Measurements from ENCODE around the gene OXTR. TPM values are rescaled to one million over a fixed set of nuclear protein-coding genes. Genes with fewer than 3 reads are reported as not detected.

Gene OXTR
- total and polyA plus RNA-seq, 2 of the 13 experiments (the other 11 are each of a cell fraction or from before 2014, with no cell fraction given): 0.36 to 0.95 TPM

DNA sequence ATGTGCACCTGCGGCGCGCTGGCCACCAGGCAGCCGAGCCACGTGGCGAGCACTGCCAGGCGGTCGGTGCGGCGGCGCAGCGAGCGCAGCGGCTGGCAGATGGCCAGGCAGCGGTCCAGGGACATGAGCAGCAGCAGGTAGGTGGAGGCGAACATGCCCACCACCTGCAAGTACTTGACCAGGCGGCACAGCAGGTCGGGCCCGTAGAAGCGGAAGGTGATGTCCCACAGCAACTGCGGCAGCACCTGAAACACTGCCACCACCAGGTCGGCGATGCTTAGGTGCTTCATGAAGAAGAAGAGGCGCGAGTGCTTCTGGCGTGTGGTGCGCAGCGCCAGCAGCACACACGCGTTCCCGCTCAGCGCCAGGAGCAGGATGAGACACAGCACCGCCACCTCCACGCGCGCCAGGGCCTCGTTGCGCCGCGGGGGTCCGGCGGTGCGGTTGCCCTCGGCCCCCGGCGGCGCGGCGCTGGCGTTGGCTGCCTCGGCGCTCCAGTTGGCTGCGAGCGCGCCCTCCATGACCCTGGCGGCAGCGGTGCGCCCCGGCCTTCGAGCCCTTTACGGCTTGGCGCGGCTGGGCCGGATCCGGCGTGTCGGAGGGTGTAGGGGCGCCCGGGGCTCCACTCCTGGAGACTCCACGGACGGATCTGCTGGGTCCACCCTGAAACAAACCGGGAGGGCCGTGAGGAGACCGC lies 1.6 kb downstream of the OXTR start (continued):
- TF ChIP-seq, protein P1, sequence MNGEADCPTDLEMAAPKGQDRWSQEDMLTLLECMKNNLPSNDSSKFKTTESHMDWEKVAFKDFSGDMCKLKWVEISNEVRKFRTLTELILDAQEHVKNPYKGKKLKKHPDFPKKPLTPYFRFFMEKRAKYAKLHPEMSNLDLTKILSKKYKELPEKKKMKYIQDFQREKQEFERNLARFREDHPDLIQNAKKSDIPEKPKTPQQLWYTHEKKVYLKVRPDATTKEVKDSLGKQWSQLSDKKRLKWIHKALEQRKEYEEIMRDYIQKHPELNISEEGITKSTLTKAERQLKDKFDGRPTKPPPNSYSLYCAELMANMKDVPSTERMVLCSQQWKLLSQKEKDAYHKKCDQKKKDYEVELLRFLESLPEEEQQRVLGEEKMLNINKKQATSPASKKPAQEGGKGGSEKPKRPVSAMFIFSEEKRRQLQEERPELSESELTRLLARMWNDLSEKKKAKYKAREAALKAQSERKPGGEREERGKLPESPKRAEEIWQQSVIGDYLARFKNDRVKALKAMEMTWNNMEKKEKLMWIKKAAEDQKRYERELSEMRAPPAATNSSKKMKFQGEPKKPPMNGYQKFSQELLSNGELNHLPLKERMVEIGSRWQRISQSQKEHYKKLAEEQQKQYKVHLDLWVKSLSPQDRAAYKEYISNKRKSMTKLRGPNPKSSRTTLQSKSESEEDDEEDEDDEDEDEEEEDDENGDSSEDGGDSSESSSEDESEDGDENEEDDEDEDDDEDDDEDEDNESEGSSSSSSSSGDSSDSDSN (CRISPR knock-in tag; IDR thresholded peaks at IDR 0.05): peak; percentile 22; the same call in 1 of the 2 replicates
- TF ChIP-seq NCOA5 (CRISPR knock-in tag; IDR thresholded peaks at IDR 0.05) (no peak), ZNF337 (CRISPR knock-in tag; IDR thresholded peaks at IDR 0.05; ENCODE audit: borderline replicate concordance, low read depth) (no peak), ZNF724P (CRISPR knock-in tag; IDR thresholded peaks at IDR 0.05; ENCODE audit: borderline replicate concordance) (no peak)
- TF ChIP-seq, protein P2, sequence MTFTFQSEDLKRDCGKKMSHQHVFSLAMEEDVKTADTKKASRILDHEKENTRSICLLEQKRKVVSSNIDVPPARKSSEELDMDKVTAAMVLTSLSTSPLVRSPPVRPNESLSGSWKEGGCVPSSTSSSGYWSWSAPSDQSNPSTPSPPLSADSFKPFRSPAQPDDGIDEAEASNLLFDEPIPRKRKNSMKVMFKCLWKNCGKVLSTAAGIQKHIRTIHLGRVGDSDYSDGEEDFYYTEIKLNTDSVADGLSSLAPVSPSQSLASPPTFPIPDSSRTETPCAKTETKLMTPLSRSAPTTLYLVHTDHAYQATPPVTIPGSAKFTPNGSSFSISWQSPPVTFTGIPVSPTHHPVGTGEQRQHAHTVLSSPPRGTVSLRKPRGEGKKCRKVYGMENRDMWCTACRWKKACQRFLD (CRISPR knock-in tag; IDR thresholded peaks at IDR 0.05; ENCODE audit: borderline replicate concordance): no peak

DNA sequence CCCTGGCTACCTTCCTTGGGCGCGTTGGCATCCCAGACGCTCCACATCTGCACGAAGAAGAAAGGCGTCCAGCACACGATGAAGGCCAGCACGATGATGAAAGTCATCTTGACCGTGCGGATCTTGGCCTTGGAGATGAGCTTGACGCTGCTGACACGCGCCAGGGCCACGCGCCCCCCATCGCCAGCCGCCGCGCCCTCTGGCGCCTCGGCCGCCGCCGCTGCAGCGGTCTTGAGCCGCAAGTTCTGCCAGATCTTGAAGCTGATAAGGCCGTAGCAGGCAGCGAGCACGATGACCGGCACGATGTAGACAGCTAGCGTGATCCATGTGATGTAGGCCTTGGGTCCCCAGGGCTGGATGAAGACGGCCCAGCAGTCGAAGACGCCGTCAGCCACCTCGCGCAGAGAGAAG lies 2.2 kb downstream of the OXTR start:
- in situ Hi-C loops (cut with HindIII; ENCODE audit: extremely low pct_ligation_motif_present, low pct_unique_long_range_greater_than_20kb): no loop called here
- no peak for FAIRE-seq
- Histone ChIP-seq H3K27me3 (ENCODE audit: control insufficient read depth in 1 of 2, insufficient read depth in 2 of 2, low read length in 2 of 2) (peaks cover 0 to 9% of the 10 kb centered on the region in 2 experiments; a peak in 2 of 5 replicates), H3K27ac (ENCODE audit: extremely low read length, insufficient read depth, low read length) (no peak overlapping the region), H3K9me3 (ENCODE audit: low read length) (no peaks in the 10 kb centered on the region), H3K79me2 (ENCODE audit: insufficient read depth, low read length) (no peaks in the 10 kb centered on the region), H3K9ac (ENCODE audit: insufficient read depth, low read depth, low read length) (no peak overlapping the region), H2AFZ (ENCODE audit: low read length) (no peak overlapping the region), H3K4me2 (ENCODE audit: low read depth, low read length) (no peak overlapping the region; the same call in 1 of the 2 replicates), H3K4me1 (ENCODE audit: insufficient read depth, low read length) (peaks cover 38% of the 10 kb centered on the region), H3K36me3 (replicated peaks in 1 of 2; ENCODE audit: control insufficient read depth in 1 of 2, insufficient read depth in 2 of 2, low read length in 2 of 2) (no peaks in the 10 kb centered on the region), H3K4me3 (replicated peaks in 1 of 3; ENCODE audit: insufficient read depth in 1 of 3, low read depth in 2 of 3, low read length in 3 of 3) (no peak overlapping the region), H4K20me1 (ENCODE audit: insufficient read depth, low read length) (no peaks in the 10 kb centered on the region)
- 97% methylated on average over 37 of the region's 37 CpGs for WGBS (ENCODE audit: low lambda C conversion rate)
- intact Hi-C loops (cut with micrococcal nuclease; ENCODE audit: unreplicated experiment): no loop called here
- ChIA-PET POLR2A (no interaction called here), CTCF (ENCODE audit: low intra/inter-chr PET ratio, low total read pairs) (interaction anchor here (1.1 kb wide), 1 partner anchor 11 kb away, joined by 3 read pairs; no protein-coding TSS in a partner anchor)
- BruUV-seq (replicated peaks): no TSS peak
- no peak for ATAC-seq
- no peak for DNase-seq (ENCODE audit: low spot score)
- TF ChIP-seq, protein P3, sequence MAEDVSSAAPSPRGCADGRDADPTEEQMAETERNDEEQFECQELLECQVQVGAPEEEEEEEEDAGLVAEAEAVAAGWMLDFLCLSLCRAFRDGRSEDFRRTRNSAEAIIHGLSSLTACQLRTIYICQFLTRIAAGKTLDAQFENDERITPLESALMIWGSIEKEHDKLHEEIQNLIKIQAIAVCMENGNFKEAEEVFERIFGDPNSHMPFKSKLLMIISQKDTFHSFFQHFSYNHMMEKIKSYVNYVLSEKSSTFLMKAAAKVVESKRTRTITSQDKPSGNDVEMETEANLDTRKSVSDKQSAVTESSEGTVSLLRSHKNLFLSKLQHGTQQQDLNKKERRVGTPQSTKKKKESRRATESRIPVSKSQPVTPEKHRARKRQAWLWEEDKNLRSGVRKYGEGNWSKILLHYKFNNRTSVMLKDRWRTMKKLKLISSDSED (CRISPR knock-in tag; IDR thresholded peaks at IDR 0.05): no peak
- TF ChIP-seq NBN (conservative IDR thresholded peaks at IDR 0.05): no peak
- TF ChIP-seq ZNF878 (CRISPR knock-in tag; IDR thresholded peaks at IDR 0.05): no peak
- no peak for TF ChIP-seq CHD4 (IDR thresholded peaks at IDR 0.05; ENCODE audit: borderline replicate concordance, low read length)
- TF ChIP-seq SAFB2 (CRISPR knock-in tag; IDR thresholded peaks at IDR 0.05; ENCODE audit: borderline replicate concordance, low read depth): no peak
- no peak for TF ChIP-seq ZFY (CRISPR knock-in tag; IDR thresholded peaks at IDR 0.05)
- TF ChIP-seq SMC3 (IDR thresholded peaks at IDR 0.05; ENCODE audit: low read length): no peak
- no peak for TF ChIP-seq PCBP2 (optimal IDR thresholded peaks at IDR 0.05; ENCODE audit: low read depth, low read length, poor library complexity, severe bottlenecking)
- no peak for TF ChIP-seq ZNF12 (CRISPR knock-in tag; IDR thresholded peaks at IDR 0.05)
- no peak for TF ChIP-seq KDM5B (CRISPR knock-in tag; IDR thresholded peaks at IDR 0.05; ENCODE audit: borderline replicate concordance)
- no peak for TF ChIP-seq SCMH1 (CRISPR knock-in tag; IDR thresholded peaks at IDR 0.05; ENCODE audit: borderline replicate concordance)
